GM21515 (cell line): ENCODE results near the gene PLCE1.
"Not testable (repeated sequence)": the region's sequence is repeated elsewhere in the genome, so short reads cannot be mapped to it uniquely, and the experiment has no call there.

Experiments
- ATAC-seq: cut with Tn5 transposase; IDR thresholded peaks from one replicate; pipeline ENCODE4 v1.9.1; 2021; ENCODE audit not compliant: unreplicated experiment

Gene PLCE1

GRCh38 chr10:93993782-93994437, at the start of gene PLCE1:
TSS of gene PLCE1 (plus strand) at chr10:93993931. CDS start at chr10:94031047, 37,116 bp downstream.
- ATAC-seq: no peak

GRCh38 chr10:93945819-93946218, 47.9 kb upstream of the PLCE1 start:
- no peak for ATAC-seq

DNA sequence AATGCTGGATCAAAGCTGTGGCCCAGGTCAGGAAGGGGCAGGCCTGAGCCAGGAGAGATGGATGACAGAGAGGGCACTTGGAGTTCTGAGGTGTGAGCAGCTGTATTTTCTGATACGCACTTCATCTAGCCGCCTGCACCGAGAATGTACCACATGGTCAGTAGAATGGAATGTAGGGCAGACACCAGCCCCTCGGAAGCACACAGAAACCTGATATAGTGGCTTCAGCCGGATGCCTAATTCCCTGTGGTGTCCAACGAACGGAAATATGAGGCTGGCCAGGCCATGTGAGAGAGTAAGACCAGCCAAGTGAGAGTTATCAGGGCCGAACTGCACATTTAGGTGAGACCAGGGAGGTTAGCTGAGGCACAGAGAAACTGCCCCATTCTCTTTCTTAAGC, 46.7 kb upstream of the PLCE1 start:
- no peak for ATAC-seq

- ATAC-seq: no peak
These were observed 46.2 kb upstream of the PLCE1 start for GRCh38 chr10:93947524-93947923.

DNA sequence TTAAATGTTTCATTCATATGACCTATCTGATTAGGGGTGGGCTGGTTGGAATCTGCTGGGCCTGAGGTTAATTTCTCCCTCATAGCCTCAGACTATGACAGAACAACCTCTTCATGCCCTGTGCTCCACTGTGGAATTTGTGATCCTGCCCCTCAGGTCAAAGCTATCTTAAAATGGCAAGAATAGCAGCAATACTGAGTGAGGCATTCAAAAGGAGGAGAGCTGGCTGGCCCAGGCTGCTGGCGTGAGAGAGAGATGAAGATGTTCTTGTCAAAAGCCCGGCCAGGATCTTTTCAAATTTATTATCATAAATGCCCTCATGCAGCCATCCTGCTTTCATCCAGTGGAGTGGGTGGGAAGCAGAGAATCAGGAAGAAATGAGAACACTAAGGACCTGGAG, 41.8 kb upstream of the PLCE1 start:
- no peak for ATAC-seq

DNA sequence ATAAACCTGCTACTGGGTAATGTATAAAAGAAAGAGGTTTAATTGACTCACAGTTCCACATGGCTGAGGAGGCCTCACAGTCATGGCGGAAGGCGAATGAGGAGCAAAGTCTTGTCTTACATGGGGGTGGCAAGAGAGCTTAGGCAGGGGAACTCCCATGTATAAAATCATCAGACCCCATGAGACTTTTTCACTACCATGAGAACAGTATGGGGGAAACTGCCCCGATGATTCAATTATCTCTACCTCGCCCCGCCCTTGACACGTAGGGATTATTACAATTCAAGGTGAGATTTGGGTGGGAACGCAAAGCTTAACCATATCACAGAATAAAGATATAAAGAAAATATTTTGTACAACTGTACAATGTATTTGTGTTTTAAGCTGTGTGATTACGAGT, 39.4 kb upstream of the PLCE1 start:
- ATAC-seq: no peak

GRCh38 chr10:93954726-93955363, 38.9 kb upstream of the PLCE1 start:
- no peak for ATAC-seq

DNA sequence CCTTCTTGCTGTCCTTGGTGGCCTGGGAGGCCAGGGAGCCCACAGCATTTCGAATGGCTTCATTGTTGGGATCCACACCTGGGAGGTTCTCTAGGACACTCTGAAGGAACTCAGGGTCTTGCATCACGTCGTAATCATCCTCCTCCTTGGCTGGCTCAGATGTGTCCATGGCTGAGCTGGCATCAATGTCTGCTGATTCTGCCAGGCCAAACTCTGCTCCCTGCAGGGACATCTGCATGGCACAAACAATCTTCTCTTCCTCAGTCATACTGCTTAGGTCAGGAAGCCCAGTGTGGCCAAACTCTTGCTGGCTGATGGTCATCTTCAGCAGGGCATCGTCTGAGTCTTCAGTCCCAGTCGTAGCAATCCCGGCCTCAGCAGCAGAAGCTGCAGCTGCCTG, 34.9 kb upstream of the PLCE1 start:
- no peak for ATAC-seq

- not testable (repeated sequence) for ATAC-seq
These were observed 32.7 kb upstream of the PLCE1 start for GRCh38 chr10:93960988-93961387.

GRCh38 chr10:93962973-93963372, 30.8 kb upstream of the PLCE1 start:
- ATAC-seq: no peak

GRCh38 chr10:93963434-93963833, 30.3 kb upstream of the PLCE1 start:
- ATAC-seq: no peak

- ATAC-seq: no peak
These were observed 27.8 kb upstream of the PLCE1 start for GRCh38 chr10:93965911-93966310.

DNA sequence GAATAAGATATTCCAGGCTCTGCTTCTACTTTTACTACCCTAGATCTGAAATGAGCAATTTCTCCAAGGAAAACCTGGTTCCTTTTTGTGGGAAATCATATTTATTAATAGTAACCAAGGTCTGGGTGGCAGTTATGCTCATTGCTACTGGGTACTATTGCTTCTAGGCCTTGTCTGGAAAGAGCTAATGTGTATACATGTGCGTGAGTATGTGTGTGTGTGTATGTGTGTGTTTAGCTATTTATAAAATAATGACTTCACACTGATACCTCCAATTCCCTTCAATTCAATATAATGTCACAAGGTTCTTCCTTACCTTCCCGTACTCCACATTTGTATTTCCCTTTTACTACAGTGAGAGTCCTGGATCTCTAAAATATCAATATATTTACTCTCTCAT, 26.0 kb upstream of the PLCE1 start:
- no peak for ATAC-seq

DNA sequence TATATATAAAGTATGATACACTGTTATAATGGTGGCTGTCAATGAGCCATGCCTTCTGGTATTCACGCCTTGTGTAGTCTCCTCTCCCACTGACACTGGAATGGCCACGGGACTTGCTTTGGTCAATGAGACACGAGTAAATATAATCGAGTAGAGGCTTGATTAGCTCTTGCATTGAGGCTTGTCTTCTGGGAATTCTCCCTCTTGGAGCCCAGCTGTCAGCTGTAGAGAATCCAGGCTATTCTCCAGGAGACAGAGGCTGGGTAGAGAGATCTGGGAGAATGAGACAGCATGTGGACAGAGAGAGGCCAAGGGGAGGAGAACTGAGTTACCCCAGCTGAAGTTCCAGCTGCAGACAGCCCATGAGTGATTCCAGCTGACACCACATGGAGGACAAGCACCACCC, 25.2 kb upstream of the PLCE1 start:
- ATAC-seq: no peak

- ATAC-seq: not testable (repeated sequence)
These were observed 23.2 kb upstream of the PLCE1 start for GRCh38 chr10:93970433-93971010.

DNA sequence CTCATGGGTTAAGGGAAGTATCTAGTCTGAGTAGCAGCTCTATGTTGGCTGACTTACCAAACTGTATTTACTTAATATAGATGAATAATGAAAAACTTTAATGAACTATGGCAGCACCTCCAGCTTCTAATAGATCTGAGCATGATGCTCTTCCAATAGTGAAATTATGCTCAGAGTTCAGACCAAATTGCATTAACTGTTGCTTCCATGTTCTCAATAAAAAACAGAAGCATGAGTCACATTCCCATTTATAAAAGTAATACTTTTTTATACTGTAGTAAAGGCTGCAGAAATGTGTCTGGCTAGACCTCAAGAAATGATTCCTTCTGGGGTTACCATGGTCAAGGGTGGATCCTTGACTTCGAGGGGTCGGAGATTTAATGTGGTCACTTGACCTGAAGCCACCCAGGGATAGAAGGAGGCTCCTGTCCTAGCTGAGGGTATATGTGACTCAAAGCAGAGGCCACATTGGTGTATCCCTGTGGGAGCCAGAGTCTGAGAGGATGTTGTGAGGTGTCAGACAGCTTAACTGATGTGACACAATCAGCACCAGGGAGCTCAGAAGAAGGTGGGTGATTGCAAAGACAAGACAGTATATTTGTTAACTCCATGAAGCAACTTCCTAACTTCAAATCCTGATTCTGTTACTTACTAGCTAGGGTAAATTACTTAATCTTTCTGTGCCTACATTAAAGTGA, 19.8 kb upstream of the PLCE1 start:
- no peak for ATAC-seq

DNA sequence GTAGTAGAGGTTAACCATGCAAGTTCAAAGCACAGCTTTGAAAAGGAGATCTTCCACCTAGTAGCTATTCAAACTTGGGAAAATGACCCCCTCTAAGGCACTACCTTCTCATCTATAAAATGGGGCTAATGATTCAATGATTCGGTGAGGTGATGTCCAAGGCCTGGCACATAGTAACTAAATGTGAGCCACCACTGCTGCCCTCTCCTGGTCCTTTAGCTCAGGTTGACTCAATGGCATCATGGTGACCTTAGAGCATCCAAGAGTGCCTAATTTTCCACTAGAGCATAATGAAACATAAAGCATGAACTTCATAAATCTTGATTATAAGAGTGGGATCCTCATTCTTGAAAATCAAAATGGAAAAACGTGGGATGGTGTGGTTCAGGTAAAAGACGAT, 16.3 kb upstream of the PLCE1 start:
- ATAC-seq: no peak

DNA sequence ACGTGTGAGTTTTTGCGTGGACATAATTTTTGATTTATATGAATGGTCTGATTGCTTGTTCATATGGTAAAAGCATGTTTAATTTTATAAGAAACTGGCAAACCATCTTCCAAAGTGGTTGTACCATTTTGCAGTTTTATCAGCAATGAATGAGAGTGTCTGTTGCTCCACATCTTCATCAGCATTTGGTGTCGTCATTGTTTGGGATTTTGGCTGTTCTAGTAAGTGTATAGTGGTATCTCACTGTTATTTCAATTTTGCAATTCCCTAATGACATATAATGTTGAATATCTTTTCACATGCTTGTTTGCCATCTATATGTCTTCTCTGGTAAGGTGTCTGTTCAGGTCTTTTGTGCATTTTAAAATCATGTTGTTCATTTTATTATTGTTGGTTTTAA, 13.2 kb upstream of the PLCE1 start:
- no peak for ATAC-seq

DNA sequence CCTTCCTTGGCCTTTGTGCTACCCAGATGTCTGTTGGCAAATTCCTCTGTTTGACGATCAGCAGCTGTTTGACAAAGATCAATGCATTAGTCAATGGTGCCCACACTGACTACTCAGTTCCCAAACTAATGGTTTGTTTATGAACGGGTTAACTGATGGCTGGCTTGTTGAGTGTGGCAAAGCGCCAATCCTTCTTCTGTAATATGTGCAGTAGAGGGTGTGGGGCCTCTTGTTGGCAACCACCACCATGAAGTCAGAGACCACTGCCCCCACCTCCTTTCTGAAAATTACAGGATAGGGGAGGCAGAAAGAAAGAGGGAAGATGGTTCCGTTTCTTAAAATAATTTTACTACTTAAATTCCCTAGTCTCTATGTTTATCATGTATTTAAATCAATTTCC, 2.6 kb upstream of the PLCE1 start:
- ATAC-seq: no peak

- ATAC-seq: no peak
These were observed 2.0 kb upstream of the PLCE1 start for GRCh38 chr10:93991596-93992284.

DNA sequence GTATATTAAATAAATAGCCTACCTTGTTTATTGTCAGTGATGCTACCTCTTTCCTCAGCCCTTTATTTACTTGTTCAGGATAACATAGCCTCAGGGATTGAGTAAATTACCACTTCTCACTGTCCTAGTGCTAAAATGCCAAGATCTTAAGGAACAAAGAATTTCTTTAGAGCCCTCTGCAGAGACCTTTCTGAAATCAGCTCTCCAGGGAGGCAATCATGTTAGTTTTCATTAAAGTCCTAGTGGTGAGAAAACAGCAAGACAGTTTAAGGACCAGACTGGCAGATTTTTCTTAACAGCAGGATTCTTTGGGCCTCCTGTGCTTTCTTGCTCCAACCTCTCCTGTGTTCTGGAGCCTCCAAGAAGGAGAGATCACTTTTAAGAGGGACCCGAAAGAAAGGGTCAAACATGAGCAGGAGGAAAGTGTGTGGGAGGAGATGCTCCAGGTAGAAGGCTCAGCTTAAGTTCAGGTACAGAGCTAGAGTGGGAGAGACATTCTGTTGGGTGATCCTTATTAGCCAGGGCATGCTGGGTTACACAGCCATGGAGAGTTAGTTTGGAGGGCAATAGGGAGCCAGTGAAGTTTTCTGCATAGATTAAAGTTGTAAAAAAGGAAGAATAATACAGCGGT, 1.2 kb upstream of the PLCE1 start:
- no peak for ATAC-seq
